Fibroblast of mammary gland (primary cell): ENCODE results near the gene OR1L1.

Source experiments
- DNase-seq: peaks from one replicate; pipeline ENCODE4 v3.0.0-alpha.2; 2010; ENCODE audit warnings: low read depth
- H3K4me3 ChIP-seq: 2 replicates; pipeline ENCODE4 v1.5.1; 2011; ENCODE audit warnings: low read depth, mild to moderate bottlenecking, low read length, moderate library complexity; ENCODE audit not compliant: control insufficient read depth
- TF ChIP-seq, protein P1 (sequence below): conservative IDR thresholded peaks from 2 replicates; pipeline ENCODE4 v1.5.1; 2011; ENCODE audit warnings: low read depth, low read length, inconsistent platforms; ENCODE audit not compliant: control insufficient read depth, insufficient read depth

The OR1L1 gene, protein sequence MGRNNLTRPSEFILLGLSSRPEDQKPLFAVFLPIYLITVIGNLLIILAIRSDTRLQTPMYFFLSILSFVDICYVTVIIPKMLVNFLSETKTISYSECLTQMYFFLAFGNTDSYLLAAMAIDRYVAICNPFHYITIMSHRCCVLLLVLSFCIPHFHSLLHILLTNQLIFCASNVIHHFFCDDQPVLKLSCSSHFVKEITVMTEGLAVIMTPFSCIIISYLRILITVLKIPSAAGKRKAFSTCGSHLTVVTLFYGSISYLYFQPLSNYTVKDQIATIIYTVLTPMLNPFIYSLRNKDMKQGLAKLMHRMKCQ

GRCh38 chr9:122661416-122661815 lies at the start of gene OR1L1:
Gene OR1L1, plus strand, starts transcription at chr9:122661716. Its CDS starts 0 bp downstream, at chr9:122661716.
- TF ChIP-seq, protein P1, sequence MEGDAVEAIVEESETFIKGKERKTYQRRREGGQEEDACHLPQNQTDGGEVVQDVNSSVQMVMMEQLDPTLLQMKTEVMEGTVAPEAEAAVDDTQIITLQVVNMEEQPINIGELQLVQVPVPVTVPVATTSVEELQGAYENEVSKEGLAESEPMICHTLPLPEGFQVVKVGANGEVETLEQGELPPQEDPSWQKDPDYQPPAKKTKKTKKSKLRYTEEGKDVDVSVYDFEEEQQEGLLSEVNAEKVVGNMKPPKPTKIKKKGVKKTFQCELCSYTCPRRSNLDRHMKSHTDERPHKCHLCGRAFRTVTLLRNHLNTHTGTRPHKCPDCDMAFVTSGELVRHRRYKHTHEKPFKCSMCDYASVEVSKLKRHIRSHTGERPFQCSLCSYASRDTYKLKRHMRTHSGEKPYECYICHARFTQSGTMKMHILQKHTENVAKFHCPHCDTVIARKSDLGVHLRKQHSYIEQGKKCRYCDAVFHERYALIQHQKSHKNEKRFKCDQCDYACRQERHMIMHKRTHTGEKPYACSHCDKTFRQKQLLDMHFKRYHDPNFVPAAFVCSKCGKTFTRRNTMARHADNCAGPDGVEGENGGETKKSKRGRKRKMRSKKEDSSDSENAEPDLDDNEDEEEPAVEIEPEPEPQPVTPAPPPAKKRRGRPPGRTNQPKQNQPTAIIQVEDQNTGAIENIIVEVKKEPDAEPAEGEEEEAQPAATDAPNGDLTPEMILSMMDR: no peak
- DNase-seq: no peak
- H3K4me3 ChIP-seq: no peak within 1 kb of the TSS

DNA sequence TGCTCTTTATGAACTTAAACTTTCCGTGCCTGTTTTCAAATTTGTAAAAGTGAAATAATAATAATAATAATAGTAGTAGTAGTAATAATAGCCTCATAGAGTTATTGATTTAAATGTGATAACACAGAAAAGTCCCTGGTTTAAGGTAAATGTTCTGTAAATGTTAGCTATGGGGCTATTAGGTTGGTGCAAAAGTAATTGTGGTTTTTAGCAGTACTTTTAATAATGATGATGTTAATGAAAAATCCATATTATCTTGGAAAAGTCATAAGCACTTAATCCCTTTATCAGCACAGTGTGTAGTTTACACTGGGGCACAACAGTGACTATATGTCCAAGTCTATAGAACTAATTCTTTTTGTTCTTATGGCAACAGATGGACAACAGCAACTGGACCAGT lies 47.2 kb upstream of the OR1L1 start, which contains the start of gene OR1Q1:
TSS of gene OR1Q1 (plus strand) at position 377 of the 400 bp plus-strand sequence. CDS start at position 377, 0 bp downstream.
- DNase-seq: no peak
- H3K4me3 ChIP-seq: no peak within 1 kb of the TSS
- TF ChIP-seq, protein P1: no peak

DNA sequence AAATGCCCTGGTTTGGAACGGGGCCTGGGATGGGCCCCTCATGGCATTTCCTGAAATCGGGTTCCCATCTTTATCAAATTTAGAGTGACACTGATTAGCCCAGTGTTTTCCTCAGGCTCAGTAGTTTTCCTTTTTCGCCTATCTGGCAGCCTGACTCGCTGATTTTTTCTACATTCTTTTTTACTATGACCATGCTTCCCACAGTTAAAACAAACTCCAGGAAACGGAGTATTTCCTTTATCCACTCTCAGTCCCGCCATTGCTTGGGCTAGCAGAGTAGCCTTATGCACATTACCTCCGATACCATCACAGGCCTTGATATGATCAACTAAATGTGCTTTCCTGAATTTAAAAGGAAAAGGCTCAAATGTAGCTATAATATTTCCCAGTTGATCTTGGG lies 41.5 kb upstream of the OR1L1 start:
- no peak overlapping the region for H3K4me3 ChIP-seq
- TF ChIP-seq, protein P1: no peak
- DNase-seq: no peak

DNA sequence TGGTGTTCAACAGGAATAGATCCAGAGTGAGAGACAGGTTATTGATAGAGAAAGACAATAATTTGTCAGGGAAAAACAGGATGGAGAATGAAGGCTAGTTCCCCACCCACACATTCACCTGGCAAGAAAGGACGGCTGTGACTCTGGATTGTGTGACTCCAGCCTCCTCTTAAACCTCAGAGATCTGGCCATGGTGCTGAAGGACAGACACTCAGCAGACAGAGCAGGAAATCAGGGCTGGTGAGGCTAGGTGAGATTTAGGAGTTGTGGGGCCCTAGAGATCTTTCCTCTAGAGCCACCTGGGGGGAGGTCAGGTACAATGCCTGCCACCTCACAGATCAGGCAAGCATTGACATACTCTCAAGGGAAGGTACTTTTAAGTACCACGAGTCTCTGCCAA lies 19.3 kb upstream of the OR1L1 start:
- no peak overlapping the region for H3K4me3 ChIP-seq
- TF ChIP-seq, protein P1: no peak
- no peak for DNase-seq

- TF ChIP-seq, protein P1: no peak
- no peak for DNase-seq
- no peak overlapping the region for H3K4me3 ChIP-seq
Observed at GRCh38 chr9:122656378-122656777, 5.1 kb upstream of the OR1L1 start.

- no peak within 1 kb of the TSS for H3K4me3 ChIP-seq
- DNase-seq: no peak
- TF ChIP-seq, protein P1: no peak
Observed at GRCh38 chr9:122657527-122657926, 4.0 kb upstream of the OR1L1 start, which contains the start of gene OR1B1. Gene OR1B1, minus strand, starts transcription at chr9:122657627.
